HG02943 (cell line): ENCODE results near the gene SYT2.
"Not testable (repeated sequence)": the region's sequence is repeated elsewhere in the genome, so short reads cannot be mapped to it uniquely, and the experiment has no call there.

Experiments
- ATAC-seq: cut with Tn5 transposase; IDR thresholded peaks from one replicate; pipeline ENCODE4 v1.9.1; 2021; ENCODE audit warnings: mild to moderate bottlenecking, low read depth, moderate library complexity; ENCODE audit not compliant: unreplicated experiment

Gene SYT2

DNA sequence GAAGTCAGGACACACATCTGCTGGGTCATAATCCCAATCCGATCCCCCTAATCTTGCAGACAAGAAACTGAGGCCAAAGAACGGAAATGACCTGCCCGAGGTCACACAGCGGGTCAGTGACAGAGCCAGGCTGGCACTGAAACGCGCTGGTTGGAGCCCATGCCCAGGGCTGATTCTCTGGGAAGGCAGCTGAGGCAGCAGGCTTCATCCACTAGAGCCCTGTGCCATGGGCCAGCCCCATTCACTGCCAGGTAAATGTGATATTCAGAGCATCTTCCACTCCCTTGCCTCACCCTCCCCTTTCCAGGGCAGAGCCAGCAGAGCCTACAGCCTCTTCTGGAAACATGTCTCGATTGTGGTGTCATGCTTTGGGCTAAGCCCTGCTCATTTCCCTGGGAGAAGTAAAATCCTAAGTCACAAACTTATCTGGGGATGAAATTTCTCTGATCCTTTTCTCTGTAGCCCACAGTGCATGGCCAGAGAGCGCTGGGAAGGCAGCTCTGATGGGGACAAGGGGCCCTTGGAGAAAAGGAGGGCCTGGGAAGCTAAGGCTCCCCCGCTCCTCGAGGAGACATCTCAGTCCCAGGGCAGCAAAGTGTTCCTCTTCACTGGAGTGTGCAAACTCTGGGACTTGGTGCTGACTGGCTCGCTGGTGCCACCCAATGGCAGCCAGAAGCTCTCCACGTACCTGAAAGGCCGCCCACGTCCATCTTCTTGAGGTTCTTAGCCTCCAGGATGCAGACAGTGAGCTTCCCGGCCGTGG lies 110.4 kb downstream of the SYT2 start:
- ATAC-seq, result no peak

DNA sequence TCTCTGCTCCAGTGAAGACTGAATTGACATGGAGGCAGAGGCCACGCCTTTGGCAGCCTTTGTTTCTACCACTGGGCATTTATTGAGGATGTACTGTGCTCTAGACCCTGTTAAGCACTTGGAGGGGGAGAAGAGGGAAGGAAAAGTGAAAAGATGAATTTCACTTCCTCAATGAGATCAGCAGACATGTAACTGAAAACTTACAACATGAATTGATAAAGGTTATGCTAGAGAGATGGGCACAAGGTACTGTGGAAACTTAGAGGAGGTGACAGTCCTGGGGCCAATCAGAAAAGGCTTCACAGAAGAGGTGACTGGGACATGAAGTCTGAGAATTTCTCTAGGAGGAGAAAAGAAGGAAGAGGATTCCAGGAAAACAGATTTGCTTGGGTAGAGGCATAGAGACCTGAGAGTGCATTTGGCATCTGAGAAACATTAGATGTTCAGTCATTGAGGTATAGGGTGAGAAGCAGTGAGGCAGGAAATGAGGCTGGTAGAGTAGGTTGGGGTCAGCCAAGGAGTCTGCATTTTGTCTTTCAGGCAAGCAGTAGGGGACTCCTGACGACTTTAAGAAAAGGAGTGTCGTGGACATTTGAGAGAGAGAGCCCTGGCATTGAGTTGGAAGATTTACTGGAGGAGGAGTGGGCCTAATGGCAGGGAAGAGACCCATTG lies 113.0 kb downstream of the SYT2 start:
- ATAC-seq, result no peak

DNA sequence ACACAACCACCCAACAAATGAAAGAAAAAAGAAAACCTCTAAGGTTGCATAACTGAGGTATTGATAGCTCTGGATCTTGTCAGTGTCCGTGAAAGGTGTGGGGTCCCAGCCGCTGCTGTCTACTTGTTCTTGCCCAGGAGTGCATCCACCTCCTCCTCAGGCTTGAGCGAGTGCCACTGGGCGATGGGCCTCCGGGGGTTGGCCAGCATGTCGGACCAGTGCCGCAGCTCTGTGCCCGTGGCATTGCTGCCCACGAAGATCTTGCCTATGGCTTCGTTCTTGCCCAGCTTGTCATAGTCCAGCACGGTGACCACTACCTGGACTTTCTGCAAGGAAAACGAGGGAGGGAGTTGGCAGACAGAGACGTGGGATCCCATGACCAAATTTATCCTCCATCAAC lies 113.6 kb downstream of the SYT2 start:
- ATAC-seq, result no peak

DNA sequence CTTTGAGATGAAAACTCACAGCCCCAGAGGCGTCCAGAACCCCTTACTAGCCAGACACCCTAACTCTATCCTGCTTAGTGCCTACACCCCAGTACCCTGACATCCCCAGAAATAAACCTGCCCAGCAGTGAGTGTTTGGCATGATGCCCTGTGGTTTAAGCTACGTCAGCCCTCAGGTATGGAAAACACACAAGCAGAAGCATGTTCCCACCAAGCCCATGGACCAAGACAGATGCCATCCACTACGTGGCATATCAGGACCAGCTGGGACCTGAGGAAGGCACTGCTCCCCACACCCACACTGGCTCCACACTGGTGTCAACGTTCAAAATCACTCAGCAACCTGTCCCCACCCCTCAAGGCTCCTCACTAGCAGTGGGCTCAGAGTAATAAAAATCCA lies 116.4 kb downstream of the SYT2 start:
- no peak for ATAC-seq

DNA sequence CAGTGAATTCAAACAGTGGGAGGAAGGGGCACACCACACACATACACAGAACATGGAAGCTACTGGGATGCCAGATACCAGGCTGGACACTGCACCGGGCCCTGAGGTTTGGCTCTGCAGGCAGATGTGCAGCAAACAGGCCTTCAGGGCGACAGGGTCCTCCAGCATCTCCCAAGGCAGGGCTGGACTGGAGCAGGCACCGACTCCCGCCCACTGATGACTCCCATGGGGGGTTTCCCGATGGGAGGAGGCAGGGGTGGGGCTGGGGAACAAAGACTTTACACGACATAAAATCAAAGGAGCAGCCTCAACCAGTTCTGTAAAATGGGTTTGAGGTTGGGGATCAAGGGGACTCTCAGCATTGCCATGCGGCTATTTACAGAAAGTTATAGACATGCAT lies 118.1 kb downstream of the SYT2 start:
- no peak for ATAC-seq

DNA sequence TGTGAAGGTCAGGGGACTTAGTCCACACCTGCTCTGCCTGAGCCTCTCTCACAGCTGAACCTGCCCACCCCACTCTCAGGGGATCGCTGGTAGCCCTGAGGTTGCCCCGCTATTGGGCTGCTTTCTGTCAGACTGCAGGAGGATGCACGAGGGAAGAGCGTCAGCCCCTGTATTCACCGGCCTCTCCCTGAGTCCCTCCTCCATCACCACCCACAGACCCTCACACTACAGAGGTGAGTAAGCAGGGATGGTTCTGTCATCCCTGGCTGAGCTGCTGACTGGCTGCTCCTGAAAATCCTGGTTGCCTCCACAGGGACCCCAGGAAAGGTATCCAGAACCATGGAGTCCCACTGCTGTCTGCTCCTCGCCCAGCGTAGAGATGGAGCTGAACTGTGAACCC lies 118.7 kb downstream of the SYT2 start:
- ATAC-seq, result no peak

DNA sequence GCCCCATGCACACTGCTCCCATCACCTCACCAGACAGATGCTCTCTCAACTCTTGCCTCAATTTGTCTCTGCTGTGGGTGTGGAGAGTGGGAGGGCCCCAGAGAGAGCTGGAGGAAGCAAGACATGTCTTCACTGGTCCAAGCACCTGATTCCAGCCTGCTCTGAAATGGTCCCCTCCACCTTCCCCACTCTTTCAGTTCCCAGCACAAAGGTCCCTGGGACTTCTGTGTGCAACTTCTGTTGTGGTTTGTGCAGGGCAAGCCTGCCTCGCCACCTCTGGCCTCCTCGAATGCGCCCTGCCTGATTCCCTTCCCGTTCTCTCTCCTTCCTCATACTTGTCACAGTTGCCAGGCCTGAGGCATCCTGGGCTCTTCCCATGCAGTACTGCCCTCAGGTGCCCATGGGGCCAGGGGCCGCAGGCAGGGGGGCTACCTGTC lies 119.3 kb downstream of the SYT2 start:
- ATAC-seq, result no peak

DNA sequence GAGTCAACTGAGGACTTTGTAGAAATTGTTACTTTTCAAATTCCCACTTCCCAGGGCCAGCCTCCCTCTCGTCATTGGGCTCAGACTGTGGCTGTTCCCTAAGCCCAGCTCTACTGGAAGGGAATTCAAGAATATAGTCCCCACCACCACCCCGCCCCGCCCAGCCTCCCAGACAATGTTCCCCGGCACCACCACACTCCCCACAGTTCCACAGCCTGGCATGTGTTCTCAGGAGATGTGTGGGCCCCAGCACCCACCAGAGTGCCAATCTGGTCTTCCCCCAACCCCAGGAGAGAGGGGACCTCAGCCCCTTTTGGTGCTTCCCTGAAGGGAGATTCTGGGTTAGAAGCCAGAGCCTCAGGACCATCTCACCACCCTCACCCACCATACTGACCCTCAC lies 120.1 kb downstream of the SYT2 start:
- no peak for ATAC-seq

DNA sequence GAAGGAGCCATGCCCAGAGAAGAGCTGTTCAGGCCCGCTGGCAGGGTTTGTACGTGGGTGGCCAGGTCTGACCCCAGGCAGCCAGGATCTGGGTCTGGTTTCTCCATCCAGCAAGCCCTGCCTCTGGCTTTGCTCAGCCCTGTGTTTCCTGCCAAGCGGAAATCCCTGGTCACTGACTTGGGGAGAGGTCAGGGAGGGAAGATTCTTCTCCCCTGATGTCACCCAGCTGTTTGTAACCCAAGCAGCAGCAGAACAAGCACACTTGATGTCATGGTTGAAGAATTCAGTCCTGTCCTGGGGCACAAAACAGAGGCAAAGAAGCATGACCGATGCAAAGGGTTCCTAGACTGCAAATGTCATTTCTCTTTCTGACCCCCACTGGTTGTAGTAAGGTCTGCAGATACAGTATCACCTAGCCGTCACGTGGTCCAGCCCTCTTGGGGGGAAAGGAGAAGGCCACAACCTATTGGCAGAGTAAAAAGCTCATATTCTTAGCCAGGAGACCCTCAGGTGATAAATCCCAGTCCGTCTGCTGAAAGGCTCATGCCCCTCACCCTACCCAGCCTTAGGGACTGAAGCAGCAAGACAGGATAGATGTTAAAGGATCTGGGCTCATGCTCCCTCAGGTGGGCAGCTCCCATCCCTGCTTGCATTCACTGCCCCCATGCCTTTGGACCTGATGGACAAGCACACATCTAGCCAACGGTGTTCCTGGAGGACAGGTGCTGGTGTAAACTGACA lies 120.9 kb downstream of the SYT2 start:
- no peak for ATAC-seq

DNA sequence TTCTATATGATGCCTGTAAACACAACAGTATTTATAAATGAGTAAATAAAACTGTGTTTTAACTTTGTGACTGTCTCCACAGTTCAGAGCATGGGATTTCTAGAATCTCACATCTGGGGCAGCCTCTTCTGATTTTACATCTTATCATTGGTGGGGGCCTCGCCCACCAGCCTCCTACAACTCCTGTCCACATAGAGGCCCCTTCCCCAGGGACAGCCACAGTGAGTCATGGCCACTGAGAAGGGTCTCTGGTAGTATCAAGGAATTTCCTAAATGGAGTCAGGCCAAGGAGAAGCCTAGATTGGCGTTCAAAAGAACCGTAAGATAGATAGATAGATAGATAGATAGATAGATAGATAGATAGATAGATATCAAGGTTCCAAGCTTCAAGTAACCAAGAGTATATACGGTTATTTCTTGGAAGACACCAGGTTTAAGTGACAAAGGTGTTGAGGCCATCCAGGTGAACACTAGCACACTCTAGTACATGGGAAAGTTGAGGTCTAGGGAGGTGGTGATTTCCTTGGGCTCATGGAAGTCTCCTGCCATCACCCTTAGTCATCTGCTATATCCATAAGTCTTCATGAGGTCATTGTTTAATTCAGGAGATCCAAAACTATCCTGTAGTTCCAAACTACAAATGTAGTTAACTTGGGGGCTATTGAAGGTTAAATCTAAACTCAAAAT lies 121.6 kb downstream of the SYT2 start:
- ATAC-seq, result no peak

DNA sequence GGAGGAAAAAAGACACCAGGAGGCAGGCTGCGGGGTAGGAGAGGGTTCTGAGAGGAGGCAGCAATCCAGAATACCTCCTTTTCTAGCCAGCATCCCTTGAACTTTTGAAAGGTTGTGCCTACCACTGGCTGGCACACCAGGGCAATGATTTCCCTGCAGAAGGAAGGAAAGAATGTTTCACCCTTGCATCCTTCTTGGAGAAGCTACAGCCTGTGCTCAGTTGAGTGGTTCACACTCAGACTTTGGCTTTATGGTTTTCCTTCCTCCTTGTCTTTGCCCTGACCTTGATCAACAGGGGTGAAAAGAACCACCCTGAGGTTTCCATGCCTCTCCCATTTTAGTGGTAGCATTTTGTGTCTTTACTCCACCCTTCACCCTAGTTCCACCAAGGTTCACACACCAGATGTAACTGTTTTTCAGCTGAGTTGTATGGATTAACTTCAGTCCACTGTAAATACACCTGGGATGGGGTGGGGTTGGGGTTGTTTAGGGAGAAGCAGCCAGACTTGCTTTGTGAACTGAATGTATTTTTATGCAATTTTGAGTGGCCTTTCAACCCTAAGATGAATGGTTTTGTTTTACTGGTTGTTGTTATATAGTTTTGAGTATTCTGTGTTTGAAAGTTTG lies 122.3 kb downstream of the SYT2 start:
- no peak for ATAC-seq

DNA sequence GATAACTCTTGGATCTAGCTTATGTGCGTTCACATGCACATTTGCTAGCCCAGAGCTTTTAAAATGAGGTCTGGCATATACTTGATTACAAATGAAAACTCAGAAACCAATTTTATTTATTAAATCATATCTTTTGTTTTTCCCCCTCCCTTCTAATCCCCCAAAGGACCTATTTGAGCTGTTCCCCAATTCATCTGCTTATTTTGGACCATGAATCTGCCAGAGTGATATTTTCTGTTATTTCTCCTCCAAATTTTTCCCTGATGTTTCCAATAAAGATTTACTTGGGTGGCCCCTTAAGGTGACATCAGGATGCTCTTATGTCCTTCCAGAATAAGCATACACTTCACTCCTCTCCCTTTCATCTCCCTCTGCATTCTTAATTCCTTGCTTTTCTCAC lies 123.4 kb downstream of the SYT2 start:
- no peak for ATAC-seq

DNA sequence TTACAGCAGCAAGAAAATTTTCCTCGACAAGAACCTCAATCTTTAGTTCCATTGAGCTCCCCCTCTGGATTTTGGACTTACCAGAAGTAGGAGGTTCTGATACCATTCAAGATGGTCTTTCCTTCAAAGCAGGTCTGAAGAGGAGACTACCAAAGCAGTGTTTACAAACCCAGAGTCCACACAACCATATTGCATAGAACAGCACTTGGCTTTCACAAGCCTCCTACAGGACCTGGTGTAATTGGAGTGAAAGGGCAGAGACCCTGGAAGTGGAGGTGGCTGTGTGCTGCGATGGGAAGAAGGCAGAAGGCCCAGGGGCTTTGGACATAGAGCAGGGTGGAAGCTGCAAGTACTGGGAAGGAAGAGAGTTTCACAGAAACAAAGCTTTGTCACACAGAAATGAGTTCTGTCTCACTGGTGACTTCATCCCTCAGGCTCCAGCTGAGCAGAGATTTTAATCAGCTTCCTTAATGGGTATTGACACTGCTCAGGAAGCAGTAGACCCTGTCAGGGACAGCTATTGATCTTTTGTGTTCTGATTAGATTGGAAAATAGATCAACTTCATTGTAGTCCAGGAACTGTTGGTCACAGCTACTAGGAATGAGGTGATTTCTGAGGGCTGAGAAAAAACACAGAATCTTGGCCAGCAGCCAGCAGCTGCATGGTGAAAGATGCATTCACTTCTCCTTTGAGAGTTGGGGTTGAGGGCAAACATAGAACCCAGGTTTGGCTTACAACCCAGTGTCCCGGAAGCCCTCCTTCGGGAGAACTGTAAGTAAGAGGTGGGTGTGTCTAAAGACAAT lies 124.0 kb downstream of the SYT2 start:
- no peak for ATAC-seq

DNA sequence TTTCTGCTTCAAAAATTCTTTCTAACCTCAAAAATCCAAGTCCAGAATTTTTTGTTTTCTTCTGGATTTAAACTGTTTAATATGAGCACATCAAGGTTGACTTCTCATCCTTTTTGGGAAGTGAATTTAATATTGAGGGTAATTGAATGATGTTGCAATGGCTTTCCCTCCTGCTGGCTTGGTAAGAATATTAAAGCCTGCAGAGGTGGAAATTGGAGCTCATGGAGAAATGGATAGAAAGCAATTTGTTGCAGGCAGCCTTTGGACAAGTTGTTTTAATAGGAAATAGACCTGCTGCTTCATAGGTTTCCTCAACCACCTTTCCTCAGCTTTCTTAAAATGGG lies 124.7 kb downstream of the SYT2 start:
- no peak for ATAC-seq

DNA sequence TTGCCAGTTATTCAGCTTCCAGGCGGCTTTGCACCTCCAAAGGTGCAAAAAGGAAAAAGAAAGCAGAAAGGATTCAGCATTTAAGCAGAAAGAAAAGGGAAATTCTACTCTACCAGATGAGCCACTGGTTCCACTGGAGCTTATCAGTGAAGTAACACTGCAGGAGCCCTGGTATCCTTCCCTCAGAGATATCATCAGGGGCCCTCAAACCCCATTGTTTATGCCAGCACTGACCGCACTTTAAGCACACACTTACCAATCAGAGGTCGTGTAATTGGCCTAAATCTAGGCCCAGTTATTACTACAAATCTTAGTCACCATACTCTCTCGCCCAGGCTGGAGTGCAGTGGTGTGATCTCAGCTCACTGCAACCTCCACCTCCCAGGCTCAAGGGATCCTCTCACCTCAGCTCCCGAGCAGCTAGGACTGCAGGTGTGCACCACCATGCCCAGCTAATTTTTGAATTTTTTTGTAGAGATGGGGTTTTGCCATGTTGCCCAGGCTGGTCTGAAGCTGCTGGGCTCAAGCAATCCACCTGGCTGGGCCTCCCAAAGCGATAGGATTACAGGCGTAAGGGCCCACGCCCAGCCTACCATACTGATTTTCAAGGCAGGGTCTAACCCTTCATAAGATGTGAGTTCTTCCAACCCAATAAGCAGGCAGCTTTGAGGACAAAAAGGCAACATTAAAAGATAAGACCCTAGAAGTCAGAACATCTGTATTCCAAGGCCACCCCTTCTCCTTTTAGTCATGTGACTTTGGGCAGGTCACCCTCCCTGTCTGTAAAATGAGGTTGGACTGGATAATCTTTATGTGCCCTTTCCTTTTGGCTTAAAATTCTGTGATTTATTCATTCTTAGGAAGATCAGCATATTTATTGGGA lies 125.3 kb downstream of the SYT2 start:
- ATAC-seq, result no peak

DNA sequence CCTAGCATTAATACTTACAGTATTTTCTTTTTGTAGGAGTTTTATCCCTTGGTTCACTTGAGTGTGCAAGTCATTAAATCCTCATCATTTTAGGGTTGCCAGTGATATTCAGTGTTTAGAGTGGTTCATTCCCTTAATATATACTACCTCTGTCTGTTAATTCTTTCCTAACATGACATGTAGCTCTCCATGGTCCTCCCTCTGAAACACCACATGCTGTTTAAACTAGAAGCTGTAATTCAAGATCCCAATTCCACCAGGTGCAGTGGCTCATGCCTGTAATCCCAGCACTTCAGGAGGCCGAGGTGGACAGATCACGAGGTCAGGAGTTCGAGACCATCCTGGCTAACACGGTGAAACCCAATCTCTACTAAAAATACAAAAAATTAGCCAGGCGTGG lies 127.9 kb downstream of the SYT2 start:
- ATAC-seq, result not testable (repeated sequence)

DNA sequence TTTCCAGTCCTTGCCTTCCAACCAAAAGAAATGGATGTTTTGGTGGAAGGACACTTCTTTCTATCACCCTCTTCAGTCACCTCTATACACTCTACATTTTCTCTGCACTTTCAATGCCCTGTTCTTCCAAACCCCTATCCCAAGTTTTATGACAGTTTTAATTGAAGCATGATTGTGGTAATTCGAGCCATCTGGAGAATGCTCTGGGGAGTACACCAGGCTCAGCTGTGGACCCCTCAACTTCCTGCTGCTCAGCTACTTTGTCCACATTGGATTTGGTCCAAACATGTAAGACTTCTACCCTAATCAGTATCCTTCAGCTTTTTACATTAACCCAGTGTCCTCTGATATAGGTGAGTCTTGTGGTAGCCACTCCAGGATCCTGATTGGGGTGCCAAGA lies 129.6 kb downstream of the SYT2 start:
- ATAC-seq, result no peak

DNA sequence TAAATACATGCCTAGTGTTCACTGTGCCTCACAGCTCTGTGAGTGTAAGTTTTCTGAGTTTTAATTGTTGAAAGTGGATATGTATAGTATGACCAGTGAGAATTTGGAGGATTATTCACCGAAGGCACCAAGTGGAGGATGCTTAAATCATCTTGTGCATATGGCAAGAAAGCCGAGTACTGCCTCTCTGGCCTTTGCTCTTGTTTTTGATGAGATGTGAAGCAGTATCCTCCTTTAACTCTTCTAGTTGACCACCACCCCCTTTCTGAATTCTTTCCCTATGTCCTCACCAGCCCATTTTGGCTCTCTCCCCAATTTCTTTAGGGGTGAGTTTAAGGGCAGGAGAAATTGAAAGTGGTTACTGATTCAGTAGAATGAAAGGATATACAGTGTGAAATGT lies 130.4 kb downstream of the SYT2 start:
- no peak for ATAC-seq

DNA sequence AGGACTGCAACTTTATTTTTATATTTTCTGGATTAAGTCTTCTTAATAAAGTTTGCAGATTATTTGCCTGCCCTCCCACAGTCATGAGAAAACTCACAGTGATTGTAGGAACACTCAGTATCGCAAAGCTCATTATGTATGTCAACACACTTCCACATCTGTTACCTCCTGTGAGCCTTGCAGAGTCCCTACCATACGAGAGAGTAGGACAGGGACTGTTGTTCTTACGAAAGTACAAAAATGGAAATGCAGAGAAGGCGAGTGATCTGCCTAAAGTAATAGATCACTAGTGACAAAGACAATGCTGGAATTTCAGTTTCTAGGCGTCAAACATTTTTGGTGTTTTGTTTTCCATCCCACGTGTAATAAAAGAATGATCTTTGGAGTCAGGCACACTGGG lies 131.7 kb downstream of the SYT2 start:
- ATAC-seq, result no peak
